NCI-H187 treated with DMSO at 0.1 percent for 48 hours (cell line): ENCODE measurements around the gene ASCL5.

Experiments used
- DNase-seq: peaks from one replicate; lab custom pipeline; 2025; lab: John Stamatoyannopoulos, UW

ASCL5 gene

DNA sequence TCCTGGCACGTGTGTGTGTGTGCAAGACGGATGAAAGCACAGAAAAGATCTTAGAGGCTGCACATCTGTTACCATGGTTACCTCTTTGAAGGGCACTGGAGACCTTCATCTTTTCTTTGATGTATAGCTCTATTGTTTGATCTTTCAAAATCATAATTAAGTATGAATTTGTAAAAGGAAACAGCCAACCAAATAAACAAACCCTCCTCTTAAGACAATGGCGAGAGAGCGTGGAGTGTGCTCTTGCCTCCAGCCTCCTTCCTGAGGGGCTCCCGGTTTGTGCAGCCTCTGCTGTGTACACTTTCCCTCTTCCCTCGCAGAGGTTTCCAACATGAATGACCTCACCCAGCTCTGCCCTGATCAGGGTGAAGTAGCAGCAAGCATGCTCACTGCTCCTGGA, 42.7 kb downstream of the ASCL5 start:
- DNase-seq = no peak

DNA sequence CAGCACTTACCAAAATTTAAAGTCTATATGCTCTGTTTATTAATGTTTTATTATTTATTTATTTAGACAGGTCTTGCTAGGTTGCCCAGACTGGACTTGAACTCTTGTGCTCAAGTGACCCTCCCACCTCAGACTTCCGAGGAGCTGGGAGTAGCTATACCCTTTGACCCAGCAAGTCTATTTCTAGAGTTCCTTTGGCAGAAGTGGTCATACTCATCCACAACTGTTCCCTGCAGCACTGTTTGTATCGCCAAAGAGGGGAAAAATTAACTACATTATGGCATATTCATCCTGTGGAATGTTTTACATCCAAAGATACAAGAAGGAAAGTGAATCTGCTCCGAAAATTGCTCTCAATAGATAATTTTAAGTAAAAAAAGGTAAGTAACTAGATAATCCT, 43.2 kb downstream of the ASCL5 start:
- no peak for DNase-seq

DNA sequence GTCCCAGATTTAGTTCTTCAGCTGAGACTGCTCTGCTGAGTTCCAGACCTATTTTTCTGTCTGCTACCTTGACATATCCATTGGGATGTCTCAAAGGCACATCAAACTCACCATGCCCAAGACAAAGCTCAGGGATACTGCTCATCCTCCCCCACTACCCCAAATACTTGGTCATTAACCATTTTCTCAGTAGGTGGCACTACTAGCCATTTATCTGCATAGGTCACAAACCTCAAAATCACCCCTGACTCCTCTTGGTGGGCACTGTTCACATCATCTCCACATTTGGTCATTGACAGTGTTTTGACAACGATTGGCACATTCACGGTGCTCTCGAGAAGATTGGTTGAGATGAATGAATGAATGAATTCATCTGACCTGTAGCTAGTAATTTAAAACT, 46.8 kb downstream of the ASCL5 start:
- no peak for DNase-seq

DNA sequence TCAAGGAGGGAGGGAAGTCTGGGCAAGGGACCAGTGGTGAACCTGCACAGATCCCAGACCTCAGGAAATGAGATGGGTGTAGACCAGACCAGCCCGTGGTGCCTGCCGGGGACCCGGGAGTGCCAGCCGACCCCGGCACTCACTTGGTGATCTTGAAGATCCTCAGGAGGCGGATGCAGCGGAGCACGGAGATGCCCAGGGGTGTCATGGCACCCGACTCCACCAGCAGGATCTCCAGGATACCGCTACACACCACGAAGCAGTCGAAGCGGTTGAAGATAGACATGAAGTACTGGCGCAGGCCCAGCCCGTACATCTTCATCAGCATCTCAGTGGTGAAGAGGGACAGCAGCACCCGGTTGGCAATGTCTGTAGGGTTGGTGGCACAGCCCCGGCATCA, 49.2 kb downstream of the ASCL5 start:
- no peak for DNase-seq

DNA sequence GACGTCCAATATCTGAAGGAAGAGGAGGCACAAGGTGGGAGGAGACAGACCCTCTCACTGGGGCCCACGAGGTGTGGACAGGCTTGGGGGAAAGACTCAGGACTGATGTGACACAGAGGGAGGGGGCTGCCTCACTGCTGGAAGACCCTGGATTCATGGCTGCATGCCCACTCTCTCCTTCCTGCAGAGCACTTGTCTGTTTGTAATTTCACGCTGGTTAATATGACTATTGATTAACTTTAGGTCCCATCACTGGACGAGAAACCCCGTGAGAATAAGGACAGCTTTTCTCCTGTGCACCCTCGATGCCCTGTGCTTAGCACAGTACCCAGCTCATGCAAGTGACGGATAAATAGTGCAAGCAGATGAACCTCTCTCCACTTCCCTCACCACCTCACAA, 49.9 kb downstream of the ASCL5 start:
- no peak for DNase-seq

DNA sequence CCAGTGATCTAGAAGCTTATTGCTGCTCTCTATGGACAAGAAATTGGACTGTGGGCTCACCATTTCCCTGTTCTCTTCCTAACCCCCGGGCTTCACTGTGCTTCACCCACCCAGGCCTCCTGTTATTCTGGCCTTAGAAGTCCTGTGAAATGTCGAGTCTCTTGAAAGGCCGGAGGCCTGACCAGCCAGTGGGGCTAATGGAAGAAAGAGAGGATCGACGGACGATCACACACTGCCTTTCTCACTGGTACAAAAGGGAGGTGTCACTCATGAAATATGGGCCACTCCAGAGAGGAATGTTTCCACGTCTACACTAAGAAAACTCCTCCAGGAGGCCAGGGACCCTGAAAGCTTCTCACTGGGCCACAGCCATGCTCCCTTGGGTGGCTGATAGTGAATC, 50.9 kb downstream of the ASCL5 start:
- no peak for DNase-seq

DNA sequence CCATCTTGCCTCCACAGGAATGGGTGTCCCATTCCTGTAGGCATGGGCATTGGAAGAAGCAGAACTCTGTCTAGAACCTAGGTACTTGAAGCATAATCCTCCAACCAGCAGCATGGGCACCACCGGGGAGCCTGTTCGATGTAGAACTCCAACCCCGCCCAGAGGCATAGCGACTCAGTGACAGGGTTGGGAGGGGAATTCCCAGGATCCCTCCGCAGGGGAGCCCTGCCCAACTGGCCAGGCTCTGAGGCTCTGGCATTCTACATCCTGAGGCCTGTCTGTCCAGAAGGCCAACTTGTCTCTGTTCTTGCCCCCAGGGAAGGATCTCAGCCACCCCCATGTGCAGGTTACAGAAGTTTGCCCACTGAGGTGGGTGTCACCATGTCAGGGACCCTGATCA, 53.0 kb downstream of the ASCL5 start:
- no peak for DNase-seq

DNA sequence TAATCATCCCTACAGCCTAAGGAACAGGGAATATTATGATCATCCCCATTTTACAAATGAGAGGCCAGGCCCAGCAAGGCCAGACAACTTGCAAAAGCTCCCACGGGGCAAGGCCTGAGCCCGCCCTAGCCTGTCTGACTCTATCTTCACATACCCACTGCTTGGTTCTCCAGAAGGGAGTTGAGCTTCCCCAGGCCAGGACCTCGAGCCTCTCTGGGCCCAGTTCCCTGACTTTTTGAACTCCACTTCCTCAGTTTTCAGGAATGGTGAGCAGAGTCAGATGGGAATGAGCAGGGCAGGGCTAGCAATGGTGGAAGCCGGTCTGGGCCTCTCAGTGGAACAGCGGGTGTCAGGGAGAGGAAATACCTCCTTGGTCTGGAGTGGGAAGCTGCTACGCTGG, 54.1 kb downstream of the ASCL5 start:
- no peak for DNase-seq

DNA sequence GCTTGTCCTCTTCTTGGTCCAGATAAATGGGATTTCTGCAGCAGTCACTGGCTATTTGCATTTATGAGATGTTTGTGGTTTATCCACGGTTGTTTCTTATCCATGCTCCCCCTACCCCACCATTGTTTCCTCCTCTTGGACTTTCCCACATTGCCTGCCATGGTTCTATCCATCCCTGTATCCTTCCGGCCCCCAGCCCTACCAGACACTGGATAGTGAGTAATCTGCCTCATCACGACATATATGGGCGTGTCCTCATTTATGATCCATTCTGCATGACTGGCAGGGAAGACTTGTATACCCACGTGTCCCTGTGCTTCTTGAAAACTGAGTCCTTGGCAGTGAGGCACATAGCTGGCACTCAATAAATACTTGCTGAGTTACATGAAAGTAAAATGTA, 54.8 kb downstream of the ASCL5 start:
- DNase-seq = no peak

DNA sequence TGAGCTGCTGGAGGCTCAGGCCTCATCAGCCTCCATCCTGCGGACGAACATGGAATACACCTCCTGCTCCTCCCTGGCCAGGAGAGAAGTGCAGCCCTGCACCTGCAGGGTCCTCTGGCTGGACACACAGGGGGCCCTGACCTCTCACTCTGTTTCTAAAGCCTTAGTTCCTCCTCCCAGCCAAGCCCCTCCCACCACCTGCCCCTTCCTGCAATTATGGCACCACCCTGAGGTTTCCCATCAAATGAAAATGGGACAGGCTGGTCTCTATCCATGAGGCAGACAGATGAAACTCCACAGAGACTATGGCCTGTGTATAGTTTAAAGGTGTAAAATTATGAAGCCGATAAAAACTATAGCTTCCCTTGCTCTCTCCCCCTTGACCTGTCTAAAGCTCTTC, 57.3 kb downstream of the ASCL5 start:
- DNase-seq = no peak

DNA sequence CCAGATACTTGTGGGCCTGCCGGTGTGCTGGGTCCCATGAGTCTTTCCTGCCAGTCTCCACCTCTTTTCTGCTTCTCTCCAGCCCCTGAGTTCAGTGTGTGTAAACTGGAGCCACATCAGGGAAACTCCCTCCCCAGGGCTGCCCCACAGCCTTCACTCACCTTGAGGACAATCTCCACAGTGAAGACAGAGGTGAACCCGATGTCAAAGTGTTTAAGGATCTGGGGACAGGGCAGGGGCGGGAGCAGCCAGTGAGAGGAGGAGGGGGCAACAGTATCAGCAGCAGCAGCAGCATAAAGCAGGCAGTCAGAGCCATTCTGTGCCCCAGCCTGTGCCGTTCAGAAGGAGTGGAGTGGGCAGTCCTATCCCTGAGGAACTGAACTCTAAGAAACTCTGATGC, 58.0 kb downstream of the ASCL5 start:
- DNase-seq = no peak

DNA sequence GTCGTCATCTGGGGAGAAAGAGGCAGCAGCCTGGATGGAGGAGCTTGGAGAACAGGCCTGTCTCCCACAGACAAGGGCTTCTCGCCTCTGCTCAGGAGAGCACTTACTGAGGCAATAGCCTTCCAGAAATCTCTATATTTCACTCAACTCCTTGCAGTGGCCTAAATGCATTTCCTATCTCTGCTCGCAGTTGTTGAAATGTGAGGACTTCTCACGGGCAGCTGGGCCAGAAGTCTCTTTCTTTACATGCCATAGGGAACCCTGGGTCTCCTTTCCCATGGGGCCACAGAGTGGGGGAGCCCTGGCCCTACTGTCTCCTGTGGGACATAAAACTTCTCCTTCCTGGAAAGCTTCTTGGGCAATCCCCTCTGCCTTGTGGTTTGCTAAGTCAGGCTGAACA, 60.0 kb downstream of the ASCL5 start:
- no peak for DNase-seq

DNA sequence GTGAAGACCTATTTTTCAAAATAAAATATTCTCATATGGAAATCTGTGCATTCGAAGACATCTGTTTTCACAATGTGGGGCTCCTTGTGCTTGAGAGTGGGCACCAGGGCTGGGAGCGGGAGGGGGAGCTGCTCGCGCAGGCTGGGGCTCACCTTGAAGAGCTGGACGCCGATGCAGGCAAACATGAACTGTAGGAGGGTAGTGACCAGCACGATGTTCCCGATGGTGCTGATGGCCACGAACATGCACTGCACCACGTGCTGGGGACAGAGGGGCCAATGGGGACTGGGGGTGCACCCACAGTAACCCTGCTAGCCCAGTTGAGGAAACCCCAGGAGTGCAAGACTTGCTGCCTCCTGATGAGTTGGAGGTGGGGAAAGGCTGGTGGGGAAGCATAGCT, 61.3 kb downstream of the ASCL5 start:
- DNase-seq = no peak

DNA sequence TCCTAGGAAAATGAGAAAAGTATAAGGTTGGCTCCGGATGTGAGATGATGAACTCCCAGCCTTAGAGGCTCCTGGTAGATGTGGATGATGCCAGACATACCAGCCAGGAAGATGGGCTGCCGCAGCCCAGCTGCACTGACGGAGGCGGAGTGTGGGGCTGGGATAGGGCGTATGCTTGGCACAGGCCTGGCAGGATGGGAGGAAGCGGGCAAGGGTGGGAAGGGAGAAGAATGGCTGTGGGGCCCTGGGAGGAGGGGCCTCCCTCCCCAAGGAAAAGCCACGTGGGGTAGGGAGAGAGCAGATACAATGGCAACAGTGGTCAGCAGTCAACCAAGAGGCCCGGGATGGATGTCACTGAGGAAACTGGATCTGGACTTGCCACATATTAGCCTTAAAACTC, 62.2 kb downstream of the ASCL5 start:
- no peak for DNase-seq
